Stimulated activated CD8-positive, alpha-beta memory T cell treated with anti-CD3 and anti-CD28 coated beads, Interleukin-15, amount 100 ng/mL, for 48 hours (primary cell): Measurements from ENCODE around the gene TM9SF3.
A peak's percentile ranks its signal among the peaks of the same experiment; 100 is the strongest.
"Not testable (repeated sequence)": the region's sequence is repeated elsewhere in the genome, so short reads cannot be mapped to it uniquely, and the experiment has no call there.

Experiments used
- DNase-seq, 2 donors: peaks; one replicate each; pipeline ENCODE4 v3.0.0-alpha.2; 2020; ENCODE audit warnings: low read depth in 2 of 2

The TM9SF3 gene

DNA sequence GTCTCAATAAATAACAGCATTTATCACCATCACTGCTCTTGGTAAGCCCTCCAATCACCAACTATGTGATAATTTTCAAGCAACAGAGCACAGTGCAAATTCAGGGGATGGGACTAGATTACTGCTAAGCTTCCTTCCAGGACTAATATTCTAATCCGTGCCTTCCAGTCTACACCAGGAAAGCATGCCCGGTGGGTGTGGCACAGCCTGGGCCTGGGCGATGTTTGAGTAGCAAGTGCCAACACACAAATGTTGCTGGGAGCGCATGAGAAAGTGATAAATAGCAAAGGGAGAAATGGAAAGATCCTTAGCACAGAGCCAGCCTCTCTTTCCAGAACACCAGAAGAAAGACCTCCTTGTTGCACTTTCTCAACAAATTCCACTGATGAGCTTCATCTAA, 13.5 kb upstream of the TM9SF3 start:
- no peak for DNase-seq

DNA sequence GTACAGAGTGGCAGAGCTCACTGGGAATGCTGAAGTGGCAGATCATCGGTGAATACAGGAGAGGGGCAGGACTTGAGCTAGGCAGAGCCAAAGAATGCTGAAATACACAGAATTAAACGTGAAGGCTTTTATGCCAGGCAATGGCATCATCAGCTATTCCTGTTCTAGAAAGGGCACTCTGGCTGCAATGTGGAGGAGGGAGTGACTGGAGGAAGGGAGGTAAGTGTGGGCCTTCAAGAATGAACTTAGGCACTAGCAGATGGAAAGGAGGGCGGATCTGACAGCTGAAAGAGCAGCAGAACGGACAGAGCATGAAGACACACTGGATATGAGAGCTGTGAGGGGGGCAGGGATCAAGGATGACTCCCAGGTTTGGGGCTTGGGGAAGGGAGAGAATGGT, 12.0 kb upstream of the TM9SF3 start:
- no peak for DNase-seq

DNA sequence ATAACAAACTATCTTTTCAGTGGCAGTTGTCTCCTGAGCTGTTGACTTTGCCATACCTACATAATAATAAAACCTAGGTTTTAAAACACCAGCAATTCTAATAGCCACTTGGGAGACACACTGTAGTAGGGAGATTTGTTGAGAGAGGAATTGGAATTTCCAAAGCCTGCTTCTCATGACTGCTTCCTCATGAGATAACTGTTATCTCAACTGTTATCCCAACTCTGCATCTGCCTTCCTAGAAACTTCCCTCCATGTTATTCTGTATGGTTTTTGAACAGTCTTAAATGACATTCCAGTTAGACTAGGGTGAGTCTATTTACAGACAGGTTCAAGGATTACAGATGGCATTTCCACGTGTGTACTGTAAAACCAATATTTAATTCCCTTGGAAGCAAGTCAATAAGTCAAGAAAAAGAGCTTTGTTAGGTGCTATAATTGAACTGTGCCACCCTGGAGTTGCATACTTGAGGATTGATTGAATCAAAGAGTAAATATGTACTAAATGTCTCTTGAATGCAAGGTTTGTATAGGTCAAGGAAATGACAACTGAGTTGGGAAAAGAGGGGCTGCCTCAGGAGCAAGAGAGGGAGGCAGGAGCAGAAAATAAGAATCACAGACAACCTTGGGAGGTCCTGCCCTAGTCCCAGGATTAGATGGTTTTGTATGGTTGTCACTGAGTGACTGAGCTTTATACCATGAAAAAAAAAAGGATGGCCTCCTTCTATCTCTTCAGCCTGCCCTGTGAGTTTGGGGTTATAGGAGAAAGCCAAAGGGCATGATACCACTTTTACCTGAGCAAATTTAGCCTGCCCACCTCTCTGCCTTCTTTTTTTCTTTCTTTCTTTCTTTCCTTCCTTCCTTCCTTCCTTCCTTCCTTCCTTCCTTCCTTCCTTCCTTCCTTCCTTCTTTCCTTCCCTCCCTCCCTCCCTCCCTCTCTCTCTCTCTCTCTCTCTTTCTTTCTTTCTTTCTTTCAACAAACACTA, 9.9 kb upstream of the TM9SF3 start:
- DNase-seq = no peak

DNA sequence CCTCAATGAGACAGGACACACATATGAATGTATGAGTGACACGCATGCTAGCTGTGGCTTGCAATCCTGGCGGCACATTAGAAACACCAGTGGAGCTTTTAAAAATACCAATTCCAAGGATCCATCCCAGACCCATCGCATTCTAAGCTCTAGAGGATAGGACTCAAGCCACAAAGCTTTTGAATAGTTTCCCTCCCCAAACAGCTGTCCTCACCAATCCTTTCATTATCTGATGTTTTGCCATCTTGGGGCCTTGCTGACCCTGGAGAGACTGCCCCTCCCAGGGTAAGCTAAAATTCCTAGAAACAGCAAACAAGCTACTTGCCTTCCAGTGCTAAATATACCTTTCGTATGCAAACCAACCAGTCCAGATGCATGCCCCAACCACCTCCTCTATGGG, 8.9 kb upstream of the TM9SF3 start:
- no peak for DNase-seq

DNA sequence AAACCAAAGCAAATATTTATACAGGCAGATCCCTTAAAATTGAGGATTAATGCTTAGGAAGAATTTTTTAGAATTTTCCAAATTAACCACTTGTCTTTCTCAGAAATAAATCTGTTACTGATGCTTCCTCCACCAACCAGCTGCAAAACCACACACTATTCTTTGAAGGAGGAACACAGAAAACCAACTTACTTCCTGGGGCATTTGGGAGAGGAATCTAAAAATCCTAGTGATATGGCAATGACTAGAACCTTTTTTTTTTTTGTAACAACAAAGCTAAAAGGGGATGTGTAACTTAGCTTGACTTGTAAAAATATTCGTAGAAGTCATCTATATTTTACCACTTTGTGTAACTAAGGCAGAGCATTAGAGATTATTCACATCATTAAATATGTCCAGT, 5.1 kb upstream of the TM9SF3 start:
- no peak for DNase-seq

DNA sequence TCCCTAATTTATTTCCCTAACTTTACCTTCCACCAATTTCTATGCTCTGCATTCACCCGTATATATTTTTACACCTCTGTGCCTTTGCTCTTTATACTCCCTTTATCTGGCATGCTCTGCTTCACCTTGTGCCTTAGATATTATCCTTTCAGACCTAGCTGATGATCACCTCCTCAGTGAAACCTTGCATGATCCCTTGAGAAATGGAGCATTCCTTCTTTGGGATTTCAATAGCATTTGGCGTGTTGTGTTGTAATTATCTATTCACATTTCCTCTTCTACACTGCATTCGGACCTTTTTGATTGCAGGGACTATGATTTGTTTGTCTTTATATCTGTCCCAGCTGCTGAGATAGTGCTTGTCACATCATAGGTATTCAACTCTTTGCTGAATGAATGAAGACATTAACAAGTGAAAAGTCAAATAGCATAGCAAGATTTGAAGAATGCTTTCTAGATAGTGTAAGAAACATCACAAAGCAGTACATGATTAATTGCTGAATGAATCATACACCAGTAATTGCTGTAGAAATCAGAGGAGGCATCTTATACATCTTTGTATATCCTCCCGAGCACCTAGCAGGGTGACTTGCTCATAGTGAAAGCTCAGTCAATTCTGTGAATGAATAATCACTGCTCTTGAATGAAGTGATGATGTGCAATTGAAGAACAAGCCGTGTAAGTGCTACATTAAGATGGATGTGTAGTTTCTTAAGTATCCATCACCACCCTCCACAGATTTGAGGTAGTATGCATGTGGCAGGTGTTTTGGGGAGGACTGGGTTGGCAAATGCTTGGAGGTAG, 2.0 kb upstream of the TM9SF3 start:
- peak in 1 of 2 donors; percentile 22 for DNase-seq

DNA sequence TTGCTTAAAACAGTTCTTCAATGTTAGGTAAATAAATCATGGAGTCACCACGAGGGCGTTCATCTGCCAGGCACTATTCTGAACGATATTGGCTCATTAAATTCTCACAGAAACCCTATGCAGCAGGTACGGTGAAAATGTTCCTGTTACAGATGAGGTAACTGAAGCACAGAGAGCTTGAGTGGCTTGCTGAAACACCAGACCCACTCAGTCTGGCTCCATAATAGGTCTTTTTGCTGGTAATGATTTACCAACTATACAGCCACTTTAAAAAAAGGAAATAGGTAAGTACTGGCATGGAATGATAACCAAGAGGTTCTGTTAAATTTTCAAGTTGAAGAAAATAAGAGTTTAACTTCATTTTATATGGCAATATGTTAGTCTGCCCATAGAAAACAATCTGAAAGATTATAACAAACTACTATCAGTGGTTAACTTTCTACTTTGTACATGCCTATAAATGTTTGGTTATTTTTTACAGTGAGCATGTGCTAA, 1.3 kb upstream of the TM9SF3 start:
- DNase-seq = no peak

DNA sequence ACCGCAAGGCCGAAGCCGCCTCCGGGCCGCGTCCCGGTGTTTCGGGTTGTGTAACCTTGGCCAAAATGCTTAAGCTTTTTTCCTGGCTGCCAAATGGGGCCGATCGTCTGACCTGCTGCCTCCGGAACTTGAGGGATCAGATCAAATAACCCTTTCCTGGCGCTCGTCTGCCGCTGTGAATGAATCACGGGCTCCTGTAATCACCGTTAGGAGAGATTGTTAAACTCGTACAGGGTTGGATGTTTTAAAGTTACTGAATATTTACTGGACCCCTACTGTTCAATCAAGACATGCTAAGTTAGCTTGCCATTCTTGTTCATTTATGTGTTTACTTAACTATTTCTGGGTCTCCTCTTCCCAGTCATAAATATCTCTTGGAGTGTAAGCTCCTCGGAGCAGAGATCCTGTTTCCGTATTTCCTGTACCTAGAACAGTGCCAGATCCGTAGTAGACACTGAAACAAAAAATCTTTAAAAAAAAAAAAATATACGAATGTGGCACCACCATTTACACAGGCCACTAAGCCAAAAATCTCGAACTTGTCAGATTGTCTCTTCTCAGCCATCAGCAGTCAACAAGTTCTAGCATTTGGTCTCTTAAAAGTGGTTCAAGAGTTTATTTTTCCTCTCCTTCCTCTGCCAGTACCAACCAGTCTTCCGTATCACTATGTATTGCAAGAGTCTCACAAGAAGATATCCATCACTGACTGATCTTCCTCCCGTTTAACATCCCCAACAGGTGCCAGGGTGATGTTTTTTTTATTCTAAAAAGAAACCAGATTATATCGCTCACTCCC, 650 bp upstream of the TM9SF3 start:
- no peak for DNase-seq

DNA sequence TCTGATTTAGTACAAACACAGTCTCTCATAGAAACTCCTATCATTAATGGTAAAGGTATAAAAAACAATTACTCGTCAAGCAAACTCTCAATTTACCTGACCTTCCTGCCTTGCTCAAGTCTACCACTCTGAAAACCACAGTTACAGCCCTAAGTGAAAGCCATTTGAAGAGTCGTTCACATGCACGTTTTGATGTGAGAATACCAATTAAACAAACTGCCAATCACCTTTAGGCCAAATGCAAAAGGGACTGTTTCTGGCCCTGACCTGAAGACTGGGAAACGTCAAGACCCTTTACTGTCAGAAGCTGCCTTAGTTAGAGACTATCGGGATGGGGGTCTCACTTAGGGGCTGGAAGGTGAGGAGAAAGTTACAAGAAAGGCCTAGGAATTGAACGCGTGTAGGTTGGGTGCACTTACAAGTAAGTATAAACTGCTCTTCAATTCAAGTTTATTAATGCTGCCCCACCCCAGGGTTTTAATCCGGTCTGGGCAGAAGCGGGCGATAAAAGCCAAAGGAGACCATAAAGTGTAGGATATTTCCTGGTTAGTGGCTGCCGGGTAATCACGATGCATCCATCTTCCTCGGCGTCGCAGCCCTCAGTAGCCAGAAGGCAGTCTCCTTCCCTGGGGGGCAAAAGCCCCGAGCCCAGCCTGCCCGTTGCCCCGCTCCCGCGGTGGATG, 935 bp downstream of the TM9SF3 start:
- DNase-seq = no peak

DNA sequence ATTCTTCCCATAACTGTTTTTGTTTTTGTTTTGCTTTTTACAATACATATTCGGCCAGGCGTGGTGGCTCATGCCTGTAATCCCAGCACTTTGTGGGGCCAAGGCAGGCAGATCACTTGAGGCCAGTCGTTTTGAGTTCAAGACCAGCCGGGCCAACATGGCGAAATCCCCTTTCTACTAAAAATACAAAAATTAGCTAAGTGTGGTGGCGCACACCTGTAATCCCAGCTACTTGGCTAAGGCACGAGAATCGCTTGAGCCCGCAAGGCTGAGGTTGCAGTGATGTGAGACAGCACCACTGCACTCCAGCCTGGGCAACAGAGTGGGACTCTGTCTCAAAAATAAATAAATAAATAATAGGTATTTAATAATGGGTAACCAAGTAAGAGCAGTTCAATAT, 2.3 kb downstream of the TM9SF3 start:
- DNase-seq = no peak

DNA sequence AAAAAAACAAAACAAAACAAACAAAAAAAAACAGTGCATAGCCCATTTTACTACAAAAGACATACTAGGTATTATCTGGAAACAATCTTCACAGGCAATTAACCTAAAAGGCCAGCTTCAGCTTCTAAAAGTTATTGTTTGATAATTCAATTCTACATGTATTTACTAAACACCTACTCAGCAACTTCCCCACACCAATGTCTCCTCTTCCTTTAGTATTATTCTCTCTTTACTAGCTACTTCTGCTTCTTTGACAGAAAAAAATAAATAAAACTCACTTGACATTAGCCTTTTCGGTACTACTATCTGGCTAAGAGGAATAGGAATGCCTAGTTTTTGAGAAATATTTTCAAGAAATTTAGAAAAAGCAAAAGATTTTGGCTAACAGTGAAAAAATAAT, 2.8 kb downstream of the TM9SF3 start:
- DNase-seq = no peak

DNA sequence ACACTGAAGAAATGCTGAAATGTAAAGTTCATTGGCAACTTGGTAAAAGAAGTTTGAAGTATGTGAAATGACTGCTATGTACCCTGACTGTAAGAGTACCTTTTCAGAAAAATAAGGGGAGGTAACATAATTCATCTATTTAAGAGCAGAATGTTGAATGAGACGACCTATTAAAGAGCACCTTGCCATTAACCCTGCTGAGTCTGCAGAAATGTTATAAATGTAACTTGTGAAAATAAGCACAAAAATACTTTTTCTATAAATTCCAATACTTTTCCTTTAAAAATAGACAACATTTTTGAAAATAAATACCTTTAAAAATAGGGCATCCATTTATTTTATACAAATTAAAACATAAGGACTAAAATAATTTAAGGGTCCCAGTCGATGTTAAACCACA, 7.7 kb downstream of the TM9SF3 start:
- DNase-seq = no peak

DNA sequence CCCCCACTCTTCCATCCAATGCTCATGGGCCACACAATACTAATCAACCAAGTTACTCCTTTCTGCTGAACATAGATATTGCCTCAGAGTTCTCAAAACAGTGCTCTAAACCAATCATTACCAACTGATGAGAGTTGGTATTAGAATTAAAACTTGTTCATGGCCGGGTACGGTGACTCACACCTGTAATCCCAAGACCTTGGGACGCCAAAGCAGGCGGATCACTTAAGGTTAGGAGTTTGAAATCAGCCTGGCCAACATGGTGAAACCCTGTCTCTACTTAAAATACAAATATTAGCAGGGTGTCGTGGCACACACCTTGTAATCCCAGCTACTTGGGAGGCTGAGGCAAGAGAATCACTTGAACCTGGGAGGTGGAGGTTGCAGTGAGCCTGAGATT, 8.2 kb downstream of the TM9SF3 start:
- no peak for DNase-seq

DNA sequence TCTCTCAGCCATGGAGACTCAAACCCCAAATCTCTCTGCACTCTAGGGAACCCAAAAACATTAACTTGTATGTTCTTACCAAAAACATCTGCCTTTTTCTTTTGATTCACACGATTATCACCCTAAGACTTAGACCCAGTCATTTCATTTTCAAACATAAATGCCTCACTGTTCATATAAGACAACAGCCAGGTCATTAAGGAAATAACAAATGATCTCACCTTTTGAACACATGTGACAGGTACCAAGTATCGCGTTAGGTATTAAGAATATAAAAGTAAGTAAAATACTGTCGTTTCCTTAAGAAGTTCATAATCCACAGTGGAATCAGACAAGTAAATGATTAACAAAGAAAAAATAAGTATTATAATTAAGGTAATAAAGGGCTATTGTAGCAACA, 8.8 kb downstream of the TM9SF3 start:
- no peak for DNase-seq

DNA sequence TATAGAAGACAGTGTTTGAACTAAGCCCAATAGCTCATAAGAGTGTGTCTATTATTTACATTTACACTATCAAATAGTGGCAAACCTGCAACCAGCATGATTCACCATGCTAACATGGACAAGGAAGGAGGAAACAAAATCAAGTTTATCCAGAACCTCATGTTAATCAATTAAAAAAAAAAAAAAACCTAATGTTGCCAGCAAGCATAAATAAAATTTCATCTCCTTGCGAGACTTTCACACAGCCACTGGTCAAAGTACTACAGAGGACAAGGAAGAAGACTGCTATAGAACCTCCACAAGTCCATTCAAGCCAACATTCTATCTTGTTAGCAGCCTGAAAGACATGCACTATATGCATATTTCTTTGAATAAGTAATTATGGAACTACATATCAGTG, 9.7 kb downstream of the TM9SF3 start:
- DNase-seq = no peak

DNA sequence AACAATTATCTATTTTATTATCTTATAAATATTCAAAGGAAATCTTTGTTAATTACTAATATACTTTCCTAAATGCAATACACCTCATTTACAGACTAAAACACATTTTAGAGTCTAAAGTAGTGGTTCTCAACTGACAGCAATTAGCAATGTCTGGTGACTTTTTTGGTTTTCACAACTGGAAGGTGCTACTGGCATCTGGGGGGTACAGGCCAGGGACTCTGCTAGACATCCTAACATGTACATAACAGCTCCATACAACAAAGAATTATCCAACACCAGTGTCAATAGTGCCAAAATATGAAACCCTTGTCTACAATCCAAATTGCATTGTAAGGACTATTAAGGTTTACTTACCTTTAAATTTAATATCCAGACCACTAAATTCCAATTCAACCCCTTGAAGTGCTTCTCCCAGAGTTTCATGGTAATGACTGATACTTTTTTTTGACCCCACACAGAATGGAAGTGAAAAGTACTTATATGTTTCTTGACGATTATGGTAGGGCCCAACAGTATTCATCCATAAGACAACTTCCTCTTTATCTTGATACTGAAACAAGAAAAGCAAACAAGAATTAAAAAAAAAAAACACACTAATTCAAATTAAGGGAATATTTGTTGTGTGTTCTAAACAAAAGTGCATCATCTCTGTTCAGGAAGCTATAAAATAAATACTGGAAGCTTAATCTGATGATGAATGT, 10.4 kb downstream of the TM9SF3 start:
- no peak for DNase-seq

DNA sequence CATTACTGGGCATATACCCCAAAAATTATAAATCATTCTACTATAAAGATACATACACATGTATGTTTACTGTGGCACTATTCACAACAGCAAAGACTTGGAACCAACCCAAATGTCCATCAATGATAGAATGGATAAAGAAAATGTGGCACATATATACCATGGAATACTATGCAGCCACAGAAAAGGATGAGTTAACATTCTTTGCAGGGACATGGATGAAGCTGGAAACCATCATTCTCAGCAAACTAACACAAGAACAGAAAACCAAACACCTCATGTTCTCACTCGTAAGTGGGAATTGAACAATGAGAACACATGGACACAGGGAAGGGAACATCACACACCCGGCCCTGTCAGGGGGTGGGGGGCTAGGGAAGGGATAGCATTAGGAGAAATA, 12.2 kb downstream of the TM9SF3 start:
- DNase-seq = not testable (repeated sequence)

DNA sequence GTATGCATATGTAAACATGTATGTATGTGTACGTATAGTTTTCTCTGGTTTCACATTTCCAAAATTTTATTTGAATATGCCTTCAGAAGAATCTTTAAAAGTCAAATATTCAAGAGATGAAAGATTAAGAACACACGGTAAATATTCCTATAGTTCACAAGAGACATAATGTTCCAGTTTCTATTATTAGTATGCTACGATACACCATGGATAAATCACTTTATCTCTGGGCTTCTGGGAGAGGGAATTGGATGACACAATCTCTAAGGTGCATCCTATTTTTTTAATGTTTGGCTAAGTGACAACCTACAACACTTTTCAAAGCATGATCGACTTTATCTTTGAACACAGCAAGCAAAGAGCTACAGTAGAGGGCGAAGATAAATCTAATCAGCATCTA, 13.8 kb downstream of the TM9SF3 start:
- DNase-seq = no peak

DNA sequence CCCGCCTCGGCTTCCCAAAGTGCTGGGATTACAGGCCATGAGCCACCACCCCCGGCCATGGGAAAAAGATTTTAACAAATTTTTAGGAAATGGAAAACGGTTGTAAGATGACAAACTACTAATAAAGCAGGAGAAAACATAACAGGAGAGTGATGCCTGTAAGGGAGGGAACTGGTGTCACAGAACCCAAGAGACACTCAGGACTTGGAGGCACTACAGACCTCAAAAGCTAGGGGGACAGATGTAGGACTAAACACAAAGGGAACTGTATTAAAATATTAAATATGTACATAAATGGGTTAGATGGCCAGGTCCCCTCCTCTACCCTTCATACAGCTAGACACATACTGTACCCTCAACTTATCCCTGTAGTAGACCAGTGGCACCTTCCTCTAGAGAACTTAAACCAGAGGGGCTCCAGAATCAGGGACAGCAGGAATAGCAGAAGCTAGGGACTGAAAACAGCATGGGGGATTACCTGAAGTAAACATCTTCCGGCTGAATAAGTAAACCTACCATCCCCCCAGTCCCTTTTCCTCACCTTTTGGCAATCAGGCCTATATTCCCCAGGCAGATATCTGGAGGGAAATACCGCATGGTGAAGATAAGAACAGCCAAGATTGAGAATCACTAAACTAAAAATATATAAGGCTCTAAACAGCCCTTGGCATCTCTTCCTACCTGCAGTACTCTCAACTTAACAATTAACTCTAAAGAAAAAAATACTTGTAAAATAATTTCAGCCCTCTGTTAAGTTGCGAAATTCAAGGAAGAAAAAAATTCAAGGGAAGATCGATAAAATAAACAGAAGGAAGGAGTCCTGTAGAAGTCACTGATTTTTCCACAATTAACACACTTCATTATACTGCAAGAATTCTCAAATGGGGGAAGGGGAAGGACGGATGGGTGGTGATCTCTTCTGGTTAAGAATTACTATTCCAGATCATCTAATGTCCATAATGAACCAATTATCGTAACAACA, 15.5 kb downstream of the TM9SF3 start:
- DNase-seq = no peak

DNA sequence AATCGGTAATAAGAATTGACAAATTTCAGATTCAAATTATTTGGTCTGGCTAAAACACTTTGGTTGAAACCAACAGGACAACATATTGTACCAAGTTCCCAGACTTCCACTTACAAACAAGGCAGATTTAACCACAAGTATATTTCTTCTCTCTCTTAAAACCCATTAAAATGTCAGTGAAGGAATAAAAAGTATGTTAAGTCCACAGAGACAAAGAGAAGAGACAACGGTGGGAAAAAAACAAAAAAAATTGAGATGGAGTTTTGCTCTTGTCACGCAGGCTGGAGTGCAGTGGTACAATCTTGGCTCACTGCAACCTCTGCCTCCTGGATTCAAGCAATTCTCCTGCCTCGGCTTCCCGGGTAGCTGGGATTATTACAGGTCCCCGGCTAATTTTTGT, 16.3 kb downstream of the TM9SF3 start:
- no peak for DNase-seq
